GM19468 (cell line): Measurements from ENCODE around the gene URAD.

Source experiments
- ATAC-seq: cut with Tn5 transposase; IDR thresholded peaks from one replicate; pipeline ENCODE4 v1.9.1; 2021; ENCODE audit warnings: mild to moderate bottlenecking, moderate library complexity, moderate number of reproducible peaks; ENCODE audit not compliant: unreplicated experiment; ENCODE audit errors: extremely low read depth

Gene URAD

GRCh38 chr13:28001049-28001448, 12.6 kb upstream of the URAD start:
- ATAC-seq: no peak

GRCh38 chr13:28000567-28000966, 12.1 kb upstream of the URAD start:
- no peak for ATAC-seq

- no peak for ATAC-seq
Measured at GRCh38 chr13:27997904-27998522, 9.5 kb upstream of the URAD start.

- ATAC-seq: no peak
Measured at GRCh38 chr13:27991881-27992280, 3.4 kb upstream of the URAD start.

GRCh38 chr13:27985600-27985999, 2.9 kb downstream of the URAD start:
- no peak for ATAC-seq

- no peak for ATAC-seq
Measured at GRCh38 chr13:27982361-27982760, 6.1 kb downstream of the URAD start.

- no peak for ATAC-seq
Measured at GRCh38 chr13:27981006-27981708, 7.3 kb downstream of the URAD start.

- no peak for ATAC-seq
Measured at GRCh38 chr13:27980280-27980998, 8.1 kb downstream of the URAD start.

- no peak for ATAC-seq
Measured at GRCh38 chr13:27979765-27980279, 8.7 kb downstream of the URAD start.

- ATAC-seq: no peak
Measured at GRCh38 chr13:27979001-27979643, 9.4 kb downstream of the URAD start.

- no peak for ATAC-seq
Measured at GRCh38 chr13:27978301-27978968, 10.1 kb downstream of the URAD start.

GRCh38 chr13:27977476-27978300, 10.8 kb downstream of the URAD start:
- ATAC-seq: no peak

GRCh38 chr13:27976362-27977091, 12.0 kb downstream of the URAD start:
- no peak for ATAC-seq

- ATAC-seq: no peak
Measured at GRCh38 chr13:27975564-27976361, 12.7 kb downstream of the URAD start.

GRCh38 chr13:27973961-27974662, 14.4 kb downstream of the URAD start:
- ATAC-seq: no peak

GRCh38 chr13:27973291-27973690, 15.2 kb downstream of the URAD start:
- no peak for ATAC-seq

GRCh38 chr13:27972478-27972820, 16.0 kb downstream of the URAD start:
- no peak for ATAC-seq
